HG02973 (cell line): Measurements from ENCODE around the gene GALNT14.
"Not testable (repeated sequence)": the region's sequence is repeated elsewhere in the genome, so short reads cannot be mapped to it uniquely, and the experiment has no call there.

ENCODE experiments used
- ATAC-seq: cut with Tn5 transposase; IDR thresholded peaks from one replicate; pipeline ENCODE4 v1.9.1; 2021; ENCODE audit warnings: moderate library complexity; ENCODE audit not compliant: unreplicated experiment

Gene GALNT14, protein sequence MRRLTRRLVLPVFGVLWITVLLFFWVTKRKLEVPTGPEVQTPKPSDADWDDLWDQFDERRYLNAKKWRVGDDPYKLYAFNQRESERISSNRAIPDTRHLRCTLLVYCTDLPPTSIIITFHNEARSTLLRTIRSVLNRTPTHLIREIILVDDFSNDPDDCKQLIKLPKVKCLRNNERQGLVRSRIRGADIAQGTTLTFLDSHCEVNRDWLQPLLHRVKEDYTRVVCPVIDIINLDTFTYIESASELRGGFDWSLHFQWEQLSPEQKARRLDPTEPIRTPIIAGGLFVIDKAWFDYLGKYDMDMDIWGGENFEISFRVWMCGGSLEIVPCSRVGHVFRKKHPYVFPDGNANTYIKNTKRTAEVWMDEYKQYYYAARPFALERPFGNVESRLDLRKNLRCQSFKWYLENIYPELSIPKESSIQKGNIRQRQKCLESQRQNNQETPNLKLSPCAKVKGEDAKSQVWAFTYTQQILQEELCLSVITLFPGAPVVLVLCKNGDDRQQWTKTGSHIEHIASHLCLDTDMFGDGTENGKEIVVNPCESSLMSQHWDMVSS

DNA sequence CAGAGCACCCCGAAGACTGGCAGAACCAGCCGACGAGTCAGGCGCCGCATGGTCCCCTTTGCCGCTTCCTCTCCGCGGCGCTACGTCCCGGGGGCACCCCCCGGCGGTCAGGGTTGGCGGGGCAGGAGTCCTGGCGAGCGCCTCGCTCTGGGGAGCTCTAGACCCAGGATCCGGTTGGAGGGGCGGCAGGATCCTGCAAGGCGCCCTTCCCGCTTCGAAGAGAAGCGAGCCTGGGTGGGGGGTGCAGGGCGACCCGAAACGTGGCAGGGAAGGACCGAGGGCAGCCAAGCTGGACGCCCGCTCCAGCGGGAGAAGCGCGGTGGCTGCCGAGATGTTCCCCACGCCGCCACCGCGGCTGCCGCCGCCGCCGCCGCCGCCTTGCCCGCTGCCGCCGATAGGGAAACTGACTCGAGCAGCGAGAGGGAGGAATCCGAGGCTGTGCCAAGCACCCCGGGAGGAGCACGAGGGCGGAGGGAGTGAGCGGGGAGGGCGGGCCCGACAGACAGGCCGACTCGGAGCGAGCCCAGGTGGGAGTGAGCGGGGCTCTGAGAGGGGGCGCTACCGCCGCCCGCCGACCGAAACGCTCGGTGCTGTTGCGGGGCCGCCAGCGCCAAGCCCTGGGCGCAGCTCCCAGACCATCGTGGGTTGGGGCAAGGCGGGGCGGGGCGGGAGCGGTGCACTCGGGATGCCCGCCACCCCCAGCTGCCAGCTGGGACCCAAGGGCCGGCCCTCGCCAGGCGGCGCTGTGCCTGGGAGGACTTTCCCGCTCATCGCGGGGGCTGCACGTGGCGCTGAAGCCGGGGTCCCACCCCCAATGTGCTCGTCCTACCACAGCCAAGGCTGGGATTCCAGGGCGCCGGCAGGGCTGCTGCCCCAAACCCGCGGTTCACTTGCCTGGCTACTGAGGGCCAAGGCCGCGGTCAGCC lies at the start of gene GALNT14:
GALNT14 (minus strand) TSS at position 404 of the 926 bp plus-strand sequence; CDS start at position 50, 354 bp downstream.
- ATAC-seq: no peak

DNA sequence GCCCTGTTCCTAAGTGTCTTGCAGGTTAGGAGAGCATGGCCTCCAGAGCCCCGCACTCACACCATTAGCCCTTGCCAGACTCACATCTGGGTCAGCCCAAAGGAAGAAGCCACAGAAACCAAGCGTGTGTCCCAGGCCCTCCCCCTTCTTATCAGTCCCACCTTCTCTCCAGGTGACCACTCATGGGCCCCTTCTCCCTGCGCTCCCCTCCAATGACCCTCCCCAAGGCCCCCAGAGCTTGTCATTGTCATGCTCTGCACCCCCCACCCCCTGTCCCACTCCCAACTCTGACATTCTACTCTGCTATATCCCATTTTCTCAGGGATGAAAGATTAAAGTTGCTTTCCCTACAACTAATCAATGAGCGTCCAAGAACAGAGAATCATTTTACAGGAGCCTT lies 48.9 kb upstream of the GALNT14 start:
- ATAC-seq: no peak

DNA sequence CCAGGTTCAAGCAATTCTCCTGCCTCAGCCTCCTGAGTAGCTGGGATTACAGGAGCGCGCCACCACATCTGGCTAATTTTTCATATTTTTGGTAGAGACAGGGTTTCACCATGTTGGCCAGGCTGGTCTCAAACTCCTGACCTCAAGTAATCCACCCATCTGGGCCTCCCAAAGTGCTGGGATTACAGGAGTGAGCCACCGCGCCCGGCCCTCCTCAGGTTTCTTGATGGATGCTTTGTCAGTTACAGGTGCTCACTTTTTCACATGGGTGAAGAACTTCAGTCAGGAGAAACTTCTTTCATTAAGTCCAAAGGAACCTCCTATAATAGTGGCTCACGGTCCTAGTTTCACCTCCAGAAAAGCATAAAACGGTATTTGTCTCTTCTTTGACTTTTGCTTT lies 45.7 kb upstream of the GALNT14 start:
- not testable (repeated sequence) for ATAC-seq

DNA sequence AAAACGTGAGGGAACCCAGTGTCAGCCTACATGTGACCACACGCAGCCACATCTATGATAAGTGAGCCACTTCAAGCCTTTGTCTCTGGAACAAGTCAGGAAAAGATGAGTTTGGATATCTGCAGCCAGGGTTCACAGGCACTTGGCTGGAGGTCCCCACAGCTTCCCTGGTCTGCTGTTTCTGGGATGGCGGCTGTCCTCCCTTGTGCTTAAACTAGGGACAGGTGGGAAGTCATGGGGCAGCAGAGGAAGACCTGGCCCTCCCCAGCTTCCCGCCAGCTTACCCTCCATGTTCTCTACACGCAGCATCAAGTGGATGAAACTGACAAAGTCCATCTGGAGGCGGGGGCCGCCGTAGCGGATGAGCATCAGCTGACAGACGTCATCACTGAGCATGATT lies 38.5 kb upstream of the GALNT14 start:
- ATAC-seq: no peak

DNA sequence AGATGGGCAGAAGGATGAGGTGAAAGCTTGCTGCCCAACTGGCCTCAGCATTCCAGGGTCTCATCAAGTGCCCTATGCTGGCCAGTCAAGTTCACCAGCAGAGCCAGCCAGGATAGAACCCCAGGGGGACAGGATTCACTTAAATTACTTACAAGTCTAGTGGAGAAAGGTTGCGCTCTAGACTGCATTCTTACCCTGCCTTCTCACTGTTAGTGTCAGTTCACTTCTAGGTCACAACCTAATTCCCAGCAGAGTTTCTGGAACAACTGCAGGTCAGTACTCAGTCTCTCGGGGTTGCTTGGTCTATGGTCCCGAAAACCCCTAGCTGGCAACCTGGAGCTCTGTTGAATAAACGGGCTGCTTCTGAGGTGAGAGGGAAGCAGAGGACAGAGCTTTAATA lies 32.9 kb upstream of the GALNT14 start:
- ATAC-seq: no peak

DNA sequence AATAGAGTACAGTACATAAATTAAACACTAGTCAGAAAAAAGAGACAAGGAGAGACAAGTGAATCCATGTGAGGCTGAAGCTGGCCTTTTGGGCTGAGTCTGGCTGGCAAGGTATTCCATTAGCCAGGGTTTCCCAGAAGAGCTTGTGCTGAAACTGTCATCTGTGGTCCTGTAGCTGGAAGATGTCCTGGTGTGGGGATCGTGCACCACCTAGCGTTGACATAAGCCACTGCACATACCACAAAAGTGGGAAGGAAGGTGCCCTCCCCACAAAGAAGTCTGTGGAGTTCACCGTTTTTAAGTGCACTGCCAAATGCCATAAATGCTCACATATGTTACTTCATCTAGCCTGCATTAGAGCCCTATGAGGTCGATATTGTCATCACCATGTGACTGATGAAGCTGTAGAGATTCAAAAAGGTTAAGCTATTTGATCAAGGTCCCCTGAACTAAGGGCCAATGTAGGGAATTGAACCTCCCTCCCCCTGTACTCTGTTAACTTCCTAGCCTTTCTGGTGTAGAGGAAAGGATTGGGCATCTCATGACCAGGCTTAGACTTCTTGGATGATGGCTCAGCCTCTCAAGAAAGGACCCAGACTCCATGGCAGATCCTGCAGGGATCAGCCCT lies 31.9 kb upstream of the GALNT14 start:
- ATAC-seq: peak; percentile 75

DNA sequence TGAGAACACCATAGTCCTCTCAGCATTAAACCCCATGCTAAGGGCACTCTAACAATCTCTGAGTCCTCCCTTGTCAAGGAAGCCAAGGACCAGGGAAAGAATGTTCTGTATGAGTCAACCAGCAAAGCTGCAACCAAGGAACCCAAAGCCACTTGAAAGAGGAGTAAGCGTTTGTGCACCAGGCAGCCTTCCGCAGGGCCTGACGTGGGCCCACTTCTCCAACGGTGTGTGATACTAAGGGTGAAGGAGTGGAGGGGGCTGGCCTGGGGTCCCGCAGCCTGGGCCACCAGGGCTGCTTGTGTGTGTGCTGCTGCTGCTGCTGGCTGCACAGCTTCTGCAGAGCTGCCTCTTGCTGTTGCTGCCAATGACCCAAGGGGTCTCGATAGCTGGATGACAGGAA lies 30.1 kb upstream of the GALNT14 start:
- ATAC-seq: no peak

DNA sequence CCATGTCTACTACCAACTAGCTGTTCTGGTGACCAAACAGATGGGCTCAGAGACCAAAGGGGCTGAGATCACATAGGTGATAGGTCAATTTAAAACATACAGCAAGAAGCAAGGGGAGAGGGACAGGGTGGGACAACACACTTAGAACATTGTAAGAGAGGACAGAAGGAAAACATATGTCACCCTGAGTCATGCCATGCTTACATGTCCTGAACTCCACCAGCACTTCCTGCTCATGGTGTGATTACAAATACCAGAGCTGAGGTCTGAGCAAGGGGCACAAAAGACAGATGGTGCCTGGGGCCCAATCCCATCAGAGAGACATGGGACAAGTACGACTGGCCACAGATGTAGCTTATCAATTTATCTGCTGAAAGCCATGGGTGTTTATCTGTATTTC lies 28.7 kb upstream of the GALNT14 start:
- ATAC-seq: no peak

DNA sequence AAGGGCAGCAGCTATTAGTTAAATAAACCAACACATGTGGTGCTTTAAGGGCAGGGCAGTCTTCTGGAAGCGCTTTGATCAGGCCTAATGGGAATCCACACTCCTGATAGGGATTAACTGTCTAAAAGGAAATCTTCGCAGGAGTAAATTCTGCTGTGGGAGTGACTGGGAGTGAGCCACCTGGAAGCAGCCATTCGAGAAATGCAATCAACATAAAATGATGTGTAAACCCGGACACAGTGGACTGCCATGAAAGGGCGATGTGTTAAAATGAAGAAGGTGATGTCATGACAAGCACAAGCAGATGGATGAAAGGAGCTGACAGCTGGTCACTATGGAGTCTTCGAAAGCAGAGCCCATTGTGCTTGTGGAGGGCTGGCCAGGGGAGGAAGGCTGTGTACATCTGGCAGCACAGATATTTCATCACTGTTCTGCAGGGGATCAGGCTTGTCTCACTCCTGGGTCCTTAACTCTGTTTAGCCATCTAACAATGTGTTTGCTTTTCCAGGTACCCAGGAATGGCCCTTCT lies 24.8 kb upstream of the GALNT14 start:
- ATAC-seq: no peak

DNA sequence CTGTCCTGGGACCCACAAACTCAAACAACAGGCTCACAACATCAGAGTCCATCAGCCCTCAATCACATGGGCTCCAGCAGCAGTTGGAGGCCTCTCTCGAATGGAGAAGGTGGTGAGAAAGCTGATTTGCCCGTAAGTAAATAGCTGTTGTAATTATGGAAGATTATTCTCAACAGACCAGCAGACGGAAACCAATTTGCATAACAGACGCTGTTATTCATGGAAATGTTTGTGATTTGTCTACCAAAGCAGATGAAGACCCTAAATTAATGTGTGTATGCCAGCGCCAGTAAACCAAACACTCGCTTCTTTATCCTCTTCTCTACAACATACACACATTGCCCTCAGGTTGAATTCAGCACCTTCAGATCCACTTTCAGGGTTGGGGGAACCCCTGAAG lies 23.4 kb upstream of the GALNT14 start:
- no peak for ATAC-seq

DNA sequence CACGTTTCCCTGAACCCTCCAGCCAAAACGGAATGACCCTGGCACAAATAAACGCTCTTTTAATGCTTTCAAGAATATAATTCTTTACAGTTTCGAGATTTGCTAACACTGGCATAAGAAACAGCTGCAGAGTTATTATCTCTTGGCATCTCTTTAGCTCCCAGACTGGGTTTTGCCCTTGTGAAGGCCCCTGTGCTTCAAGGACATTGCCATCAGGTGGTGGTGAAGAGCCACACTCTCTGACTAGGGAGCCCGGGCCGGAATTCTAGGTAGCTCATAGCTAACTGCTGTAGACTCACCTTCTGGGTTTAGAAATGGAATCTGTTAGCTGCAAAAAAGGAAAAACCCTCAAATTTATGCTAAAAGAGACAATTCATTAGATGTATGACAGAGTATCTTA lies 13.3 kb upstream of the GALNT14 start:
- no peak for ATAC-seq

DNA sequence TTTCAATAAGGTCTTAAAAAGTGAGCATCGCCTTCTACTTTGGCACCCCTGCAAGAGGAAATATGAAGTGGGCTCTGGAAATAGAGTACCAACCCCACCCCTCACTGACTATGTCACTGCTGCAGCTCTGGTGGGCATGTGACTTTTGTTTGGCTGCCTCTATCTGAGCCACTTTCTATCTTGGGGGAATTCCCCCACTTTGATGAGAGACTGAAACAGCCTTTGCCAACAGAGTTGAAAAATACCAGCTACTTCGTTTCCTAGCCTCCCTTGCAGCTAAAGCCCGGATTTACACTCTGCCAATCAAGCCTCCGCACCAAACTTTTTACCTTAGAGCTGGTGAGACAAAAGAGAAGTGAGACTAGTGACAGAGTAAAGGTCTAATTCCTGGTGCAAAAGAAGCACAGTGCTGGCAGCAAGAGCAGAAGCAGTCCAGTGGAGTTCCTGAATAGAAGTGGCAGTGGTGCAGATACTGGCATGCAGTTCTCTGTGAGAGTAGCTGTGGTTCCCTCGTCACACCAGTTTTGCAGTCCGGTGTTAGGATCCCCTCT lies 12.0 kb upstream of the GALNT14 start:
- no peak for ATAC-seq

DNA sequence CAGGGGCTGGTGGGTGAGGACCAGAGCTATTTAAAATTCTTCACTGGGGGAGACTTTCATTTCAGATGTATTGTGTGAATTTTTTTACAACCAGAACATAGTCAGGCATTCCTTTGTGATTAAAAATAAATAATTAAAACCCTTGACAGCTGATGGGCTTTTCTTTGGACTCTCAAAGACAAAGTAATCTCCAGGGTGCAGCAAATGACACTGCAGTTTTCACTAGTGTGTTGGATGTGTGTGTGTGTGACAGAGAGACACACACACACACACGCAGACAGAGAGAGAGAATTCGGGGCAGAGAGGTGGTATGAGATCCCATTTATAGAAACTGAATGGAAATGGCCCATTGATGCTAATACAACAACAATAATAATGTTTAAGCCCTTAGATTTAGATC lies 10.3 kb upstream of the GALNT14 start:
- ATAC-seq: no peak

DNA sequence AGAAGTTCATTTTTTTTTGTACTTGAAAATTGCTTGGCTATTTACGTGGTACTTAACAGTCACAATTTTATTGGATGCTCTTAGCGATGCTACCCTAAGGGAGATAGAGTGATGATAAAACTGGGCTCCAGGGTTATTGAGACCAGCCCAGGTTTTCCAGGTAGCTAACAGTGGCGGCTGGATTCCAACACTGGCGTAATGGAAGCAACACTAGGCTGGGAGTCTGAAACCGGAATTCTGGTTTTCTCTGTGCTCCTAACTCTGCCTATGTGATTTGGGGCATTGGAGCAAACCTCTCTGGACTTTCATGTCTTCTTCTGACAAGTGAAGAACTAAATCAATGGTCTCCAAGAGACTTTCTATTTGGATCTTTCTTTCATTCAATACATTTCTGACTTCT lies 9.4 kb upstream of the GALNT14 start:
- ATAC-seq: no peak

DNA sequence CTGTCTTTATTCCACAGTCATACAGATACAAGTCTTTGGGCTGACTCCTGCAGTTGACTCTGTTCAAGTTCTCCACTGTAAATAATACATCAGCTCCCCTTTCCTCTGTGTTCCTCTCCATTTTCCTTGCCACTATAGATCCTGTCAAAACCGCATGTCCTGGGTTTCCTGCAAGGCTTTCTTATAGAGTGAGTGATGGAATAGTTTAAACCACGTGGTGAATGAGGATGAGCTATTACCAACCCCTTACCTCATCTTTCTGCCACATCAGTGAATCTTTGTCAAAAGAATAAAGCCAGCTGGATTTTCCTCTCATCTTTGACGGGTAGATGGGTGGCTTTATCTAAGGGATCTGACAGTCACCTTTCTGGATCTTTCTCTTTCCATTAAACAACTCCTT lies 3.9 kb upstream of the GALNT14 start:
- ATAC-seq: no peak

DNA sequence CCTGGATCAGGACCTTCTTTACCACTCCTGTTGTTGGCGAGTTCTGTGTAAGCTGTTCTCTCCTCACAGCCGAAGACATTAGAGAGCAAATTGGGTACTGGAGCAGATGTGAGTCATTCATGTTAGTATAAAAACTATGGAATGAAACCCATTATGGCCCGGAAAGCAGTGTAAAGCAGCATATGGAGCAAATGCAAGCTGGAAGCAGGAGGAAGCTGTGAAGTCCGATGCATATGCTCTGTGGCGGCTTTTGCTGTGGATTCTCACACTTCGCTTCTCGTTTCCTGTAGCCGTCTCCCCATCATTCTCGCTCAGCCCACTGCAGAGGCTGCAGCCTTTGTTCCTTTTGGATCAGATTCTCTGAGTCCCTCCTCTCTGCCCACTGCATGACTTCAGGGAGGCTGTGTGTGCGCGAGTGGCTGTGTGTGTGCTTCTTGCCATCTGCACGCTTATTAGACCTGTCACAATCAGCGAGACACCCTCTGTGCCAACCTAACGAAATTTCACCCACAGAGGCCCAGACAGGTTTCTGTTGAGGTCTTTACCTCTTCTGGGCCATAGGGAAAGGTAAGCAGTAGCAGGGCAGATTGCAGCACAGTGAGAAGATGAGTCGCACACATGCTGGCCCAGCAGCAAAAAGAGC lies 3.3 kb upstream of the GALNT14 start:
- ATAC-seq: no peak

DNA sequence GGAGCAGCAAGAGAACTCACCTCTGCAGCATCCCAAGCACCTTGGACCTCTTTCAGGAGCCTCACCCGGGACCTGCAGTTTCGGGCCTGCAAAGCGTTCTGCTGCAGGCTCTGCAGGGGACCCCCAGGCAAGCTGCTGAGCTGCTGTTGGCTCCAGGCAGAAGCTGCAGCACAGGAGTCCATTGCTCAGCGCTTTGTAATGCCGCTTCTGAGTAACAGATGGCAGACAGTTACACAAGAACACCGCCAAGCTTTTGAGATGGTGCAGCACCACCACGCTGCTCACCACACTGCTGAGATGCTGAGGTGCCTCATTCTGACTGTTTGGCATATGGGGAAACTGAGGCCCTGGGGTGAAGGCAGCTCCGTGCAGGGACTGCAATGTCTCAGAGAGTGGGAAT lies 1.9 kb upstream of the GALNT14 start:
- ATAC-seq: no peak

DNA sequence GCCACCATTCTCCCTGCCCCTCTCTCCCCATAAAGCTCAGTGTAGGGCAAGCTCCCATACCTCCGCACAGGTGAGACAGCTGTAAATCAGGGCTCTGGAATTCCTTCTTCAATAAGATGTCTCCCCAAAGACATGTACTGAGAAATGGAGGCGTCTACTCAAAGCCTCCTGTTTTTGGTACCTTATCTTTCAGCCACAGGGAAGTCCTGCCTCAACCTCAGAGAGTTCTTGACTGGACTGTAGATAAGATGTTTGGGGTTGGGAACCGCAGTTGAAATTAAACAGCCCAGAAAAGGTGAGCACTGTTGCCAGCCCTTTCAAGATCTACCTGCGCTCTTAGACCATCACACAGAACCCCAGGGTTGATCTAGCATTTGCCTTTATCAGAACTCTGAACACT lies 1.4 kb upstream of the GALNT14 start:
- ATAC-seq: no peak

DNA sequence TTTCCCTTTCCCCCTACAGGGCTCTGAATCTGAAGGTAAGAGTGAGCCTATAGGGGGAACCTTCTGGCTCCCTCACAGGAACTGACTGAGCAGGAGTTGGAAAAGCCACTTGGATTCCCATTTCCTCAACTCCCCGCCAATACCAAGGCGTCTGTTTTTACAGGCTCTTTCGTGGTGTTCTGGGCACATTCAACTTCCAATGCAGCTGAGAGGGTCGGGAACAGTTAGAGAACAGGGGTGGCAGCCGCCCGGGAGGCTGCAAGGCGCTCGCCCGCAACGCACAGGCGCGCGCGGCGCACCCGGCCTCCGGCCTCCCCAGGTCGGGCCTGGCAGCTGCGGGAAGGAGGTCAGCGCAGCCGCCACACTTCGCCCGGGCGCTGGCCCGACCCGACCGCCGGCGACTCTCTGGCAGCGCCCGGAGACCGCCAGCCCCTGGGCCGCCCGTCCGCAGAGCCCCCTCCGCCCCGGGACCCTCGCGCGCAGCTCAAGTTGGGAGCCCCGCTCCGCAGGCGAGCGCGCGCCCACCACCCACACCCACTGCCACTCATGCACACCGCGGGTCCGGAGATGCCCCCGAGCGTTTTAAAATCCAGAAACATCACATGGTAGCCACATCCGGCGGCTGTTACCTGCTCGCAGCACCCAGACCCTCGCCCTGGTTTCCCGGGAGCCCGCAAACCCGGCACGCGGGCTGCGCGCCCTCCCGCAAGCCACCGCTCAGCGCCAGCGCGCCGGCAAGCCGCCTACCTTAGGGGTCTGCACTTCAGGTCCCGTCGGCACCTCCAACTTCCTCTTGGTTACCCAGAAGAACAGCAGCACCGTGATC lies 816 bp downstream of the GALNT14 start:
- no peak for ATAC-seq
